GM21515 (cell line): Measurements from ENCODE around the gene PP2D1.
"Not testable (repeated sequence)": the region's sequence is repeated elsewhere in the genome, so short reads cannot be mapped to it uniquely, and the experiment has no call there.

ENCODE experiments used
- ATAC-seq: cut with Tn5 transposase; IDR thresholded peaks from one replicate; pipeline ENCODE4 v1.9.1; 2021; ENCODE audit not compliant: unreplicated experiment

Gene PP2D1

DNA sequence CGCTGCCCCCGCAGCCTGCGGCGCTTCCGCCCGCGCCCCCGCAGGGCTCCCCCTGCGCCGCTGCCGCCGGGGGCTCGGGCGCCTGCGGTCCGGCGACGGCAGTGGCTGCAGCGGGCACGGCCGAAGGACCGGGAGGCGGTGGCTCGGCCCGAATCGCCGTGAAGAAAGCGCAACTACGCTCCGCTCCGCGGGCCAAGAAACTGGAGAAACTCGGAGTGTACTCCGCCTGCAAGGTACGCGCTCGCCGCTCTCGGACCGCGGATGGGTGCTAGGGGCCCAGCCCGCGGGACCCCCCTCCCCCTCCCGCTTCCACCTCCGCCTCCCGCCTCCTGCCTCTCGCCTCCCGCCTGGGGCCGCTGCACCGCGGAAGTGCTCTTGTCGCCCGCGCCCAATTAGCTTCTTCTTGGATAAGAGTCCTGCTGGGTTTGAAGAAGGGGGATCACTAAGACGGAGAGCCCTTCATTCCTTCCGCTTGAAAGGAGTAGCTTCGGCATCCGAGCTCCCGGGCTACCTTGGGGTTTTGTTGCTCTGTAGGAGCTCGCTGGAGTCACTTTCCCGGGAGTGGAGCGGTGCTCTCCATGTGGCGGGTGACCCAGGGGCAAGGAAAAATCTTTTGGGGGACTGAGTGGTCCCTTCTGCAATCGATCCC, 28.6 kb upstream of the PP2D1 start:
- peak; percentile 43 for ATAC-seq

DNA sequence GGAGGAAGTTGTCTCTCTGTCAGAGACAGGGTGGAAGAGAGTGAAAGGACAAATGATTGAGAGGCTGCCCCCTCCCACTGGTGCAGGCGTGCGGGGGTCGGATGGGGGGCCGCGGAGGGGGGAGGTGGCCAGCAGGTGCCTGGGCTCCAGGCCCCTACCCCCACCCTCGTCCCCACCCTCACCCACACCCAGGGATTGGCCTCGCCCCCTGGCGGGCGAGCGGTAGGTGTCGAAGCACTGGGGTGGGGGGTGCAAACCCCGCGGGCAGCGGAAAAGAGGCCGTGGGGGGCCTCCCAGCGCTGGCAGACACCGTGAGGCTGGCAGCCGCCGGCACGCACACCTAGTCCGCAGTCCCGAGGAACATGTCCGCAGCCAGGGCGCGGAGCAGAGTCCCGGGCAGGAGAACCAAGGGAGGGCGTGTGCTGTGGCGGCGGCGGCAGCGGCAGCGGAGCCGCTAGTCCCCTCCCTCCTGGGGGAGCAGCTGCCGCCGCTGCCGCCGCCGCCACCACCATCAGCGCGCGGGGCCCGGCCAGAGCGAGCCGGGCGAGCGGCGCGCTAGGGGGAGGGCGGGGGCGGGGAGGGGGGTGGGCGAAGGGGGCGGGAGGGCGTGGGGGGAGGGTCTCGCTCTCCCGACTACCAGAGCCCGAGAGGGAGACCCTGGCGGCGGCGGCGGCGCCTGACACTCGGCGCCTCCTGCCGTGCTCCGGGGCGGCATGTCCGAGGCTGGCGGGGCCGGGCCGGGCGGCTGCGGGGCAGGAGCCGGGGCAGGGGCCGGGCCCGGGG, 27.9 kb upstream of the PP2D1 start, which contains the start of gene KAT2B:
KAT2B (plus strand) TSS at position 682 of the 783 bp plus-strand sequence; CDS start at position 714, 32 bp downstream.
- ATAC-seq: peak; percentile 53

DNA sequence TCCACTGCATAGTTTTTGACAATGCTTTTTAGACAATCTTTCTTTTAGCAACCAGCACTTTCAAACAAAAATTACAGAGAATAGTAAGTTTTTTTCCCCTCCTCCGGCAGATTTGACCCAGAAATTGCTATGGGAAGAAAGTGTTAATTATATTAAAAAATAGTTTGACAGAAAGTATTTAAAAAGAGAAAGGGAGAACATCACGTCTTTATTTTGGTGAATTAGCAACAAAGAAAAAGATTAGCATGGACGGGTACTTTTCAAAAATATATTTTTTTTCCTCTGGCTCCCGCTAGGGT, 27.4 kb upstream of the PP2D1 start:
- ATAC-seq: no peak

DNA sequence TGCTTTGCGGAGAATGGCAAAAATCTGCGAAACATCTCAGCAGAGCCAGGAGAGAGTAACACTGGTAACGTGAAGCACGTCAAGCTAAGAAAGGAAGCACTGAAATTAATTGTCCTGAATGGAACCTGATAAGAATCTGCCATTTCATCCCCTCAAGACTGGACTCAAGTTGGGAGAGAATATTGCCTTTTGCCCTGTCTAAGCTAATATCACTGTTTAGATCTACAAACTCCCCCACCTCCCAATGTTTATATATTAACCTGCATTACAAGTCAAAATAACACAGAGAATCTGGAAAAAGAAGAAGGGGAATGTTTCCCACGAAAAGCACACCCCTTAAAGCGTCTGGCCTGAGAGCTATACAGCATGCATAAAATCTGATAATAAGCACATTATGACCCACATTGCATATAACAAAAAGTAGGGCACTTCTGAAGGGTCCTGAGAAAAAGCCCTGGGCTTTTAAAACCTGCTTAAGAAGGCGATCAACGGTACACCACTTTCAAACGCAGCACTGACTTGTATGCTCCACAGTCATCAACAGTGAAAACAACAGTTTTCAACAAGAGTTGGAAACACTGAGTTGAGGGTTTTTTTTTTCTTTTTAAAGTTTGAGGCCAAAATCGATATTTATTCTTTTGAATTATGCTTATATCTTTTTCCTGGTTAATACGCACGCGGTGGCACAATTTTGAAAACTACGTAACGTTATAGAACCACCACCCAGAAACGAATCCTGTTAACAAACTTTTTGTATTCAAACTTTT, 26.8 kb upstream of the PP2D1 start:
- no peak for ATAC-seq

DNA sequence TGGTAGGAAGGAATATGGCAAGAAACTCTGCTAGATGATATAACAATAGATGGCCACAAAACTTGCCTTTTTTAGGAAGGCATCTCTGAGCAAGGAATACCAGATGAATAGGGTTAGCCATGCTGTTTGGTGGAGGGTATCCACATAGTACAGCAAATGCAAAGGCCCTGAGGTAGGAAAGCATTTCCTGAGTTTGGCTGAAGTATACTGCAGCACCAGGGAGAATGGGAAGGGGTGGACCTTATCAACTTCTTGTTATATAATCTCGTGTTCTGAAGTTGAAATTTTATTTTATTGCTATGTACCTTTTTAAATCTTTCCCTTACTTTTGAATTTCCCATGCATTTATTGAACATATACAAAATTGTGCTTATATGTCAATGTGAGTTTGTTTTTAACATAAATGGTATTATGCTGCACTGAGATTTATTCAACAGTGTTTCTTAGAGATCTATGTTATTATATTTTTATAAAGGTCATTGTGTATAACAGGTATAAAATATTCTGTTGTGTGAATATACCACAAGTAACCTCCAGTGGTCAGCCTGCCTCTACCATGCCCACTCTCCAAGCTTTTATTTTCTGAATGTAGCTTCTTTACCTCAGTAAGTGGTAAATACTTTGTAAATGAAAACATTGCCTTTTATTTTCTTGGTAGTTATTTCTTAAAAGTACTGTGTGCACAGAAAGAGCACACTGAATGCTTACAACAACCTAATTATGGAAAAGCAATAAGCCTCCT, 25.4 kb upstream of the PP2D1 start:
- ATAC-seq: no peak

DNA sequence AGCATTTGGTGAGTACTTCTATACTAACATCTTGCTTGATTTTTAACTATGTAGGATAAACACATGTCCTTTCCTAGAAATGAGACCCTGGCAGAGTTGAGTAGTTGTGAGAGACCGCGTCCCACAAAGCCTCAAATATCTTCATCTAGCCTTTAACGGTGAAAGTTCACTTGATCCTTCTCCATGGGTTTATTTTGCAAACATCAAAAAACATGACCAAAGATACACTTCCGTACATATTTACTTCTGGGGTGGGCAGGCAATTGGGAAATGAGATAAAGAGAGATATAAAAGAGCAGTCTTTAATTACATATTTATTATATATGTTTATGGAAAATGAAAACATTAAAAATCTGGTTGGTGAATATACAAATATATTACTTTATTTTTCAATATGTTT, 23.0 kb upstream of the PP2D1 start:
- ATAC-seq: no peak

DNA sequence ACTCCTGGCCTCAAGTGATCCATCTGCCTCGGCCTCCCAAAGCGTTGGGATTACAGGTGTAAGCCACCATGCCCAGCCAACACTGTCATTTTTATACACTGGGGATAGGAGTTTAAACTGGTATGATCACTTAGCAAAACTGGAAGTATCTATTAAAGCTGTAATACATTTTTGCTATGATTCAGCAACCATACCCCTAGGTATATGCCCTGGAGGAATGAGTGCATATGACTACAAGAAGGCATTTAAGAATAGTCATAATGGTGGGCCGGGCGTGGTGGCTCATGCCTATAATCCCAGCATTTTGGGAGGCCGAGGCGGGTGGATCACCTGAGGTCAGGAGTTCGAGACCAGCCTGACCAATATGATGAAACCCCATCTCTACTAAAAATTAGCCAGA, 19.9 kb upstream of the PP2D1 start:
- not testable (repeated sequence) for ATAC-seq

DNA sequence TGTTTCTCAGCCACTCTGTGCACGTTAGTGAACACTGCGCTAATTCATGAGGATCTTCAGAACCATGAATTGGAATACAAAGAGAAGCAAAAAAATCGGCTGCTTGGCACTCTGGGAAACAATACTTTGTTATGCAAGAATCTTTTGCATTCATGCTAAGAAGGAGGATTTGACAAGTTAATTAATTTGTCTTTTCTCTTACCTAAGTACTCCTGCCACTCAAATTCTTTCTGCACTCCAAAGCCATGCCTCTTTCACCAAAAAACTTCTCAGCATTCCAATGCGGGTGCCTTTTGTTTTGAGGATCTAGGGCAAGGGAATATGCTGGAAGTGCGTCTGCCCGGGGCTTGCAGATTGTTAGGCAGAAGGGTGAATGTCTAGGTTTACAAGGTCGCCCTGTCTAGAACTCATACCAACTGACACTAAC, 16.9 kb upstream of the PP2D1 start:
- no peak for ATAC-seq

DNA sequence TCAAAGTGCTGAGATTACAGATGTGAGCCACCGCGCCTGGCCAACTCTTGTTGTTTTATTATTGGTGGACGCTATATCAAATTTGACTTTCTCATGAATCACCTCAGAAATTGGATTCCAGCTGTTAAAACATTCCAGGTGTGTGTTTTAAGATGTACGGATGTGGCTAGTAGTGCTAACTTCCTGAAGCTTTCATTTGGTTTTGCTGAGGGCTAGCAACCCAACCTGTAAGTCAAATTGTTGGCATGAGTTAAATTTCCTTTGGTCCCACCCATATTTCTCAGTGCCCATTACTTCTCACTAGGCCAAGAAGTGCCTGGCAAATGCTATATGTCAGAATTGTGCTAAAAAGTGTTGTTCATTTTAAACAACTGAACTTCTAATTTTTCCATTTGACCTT, 15.1 kb upstream of the PP2D1 start:
- no peak for ATAC-seq

DNA sequence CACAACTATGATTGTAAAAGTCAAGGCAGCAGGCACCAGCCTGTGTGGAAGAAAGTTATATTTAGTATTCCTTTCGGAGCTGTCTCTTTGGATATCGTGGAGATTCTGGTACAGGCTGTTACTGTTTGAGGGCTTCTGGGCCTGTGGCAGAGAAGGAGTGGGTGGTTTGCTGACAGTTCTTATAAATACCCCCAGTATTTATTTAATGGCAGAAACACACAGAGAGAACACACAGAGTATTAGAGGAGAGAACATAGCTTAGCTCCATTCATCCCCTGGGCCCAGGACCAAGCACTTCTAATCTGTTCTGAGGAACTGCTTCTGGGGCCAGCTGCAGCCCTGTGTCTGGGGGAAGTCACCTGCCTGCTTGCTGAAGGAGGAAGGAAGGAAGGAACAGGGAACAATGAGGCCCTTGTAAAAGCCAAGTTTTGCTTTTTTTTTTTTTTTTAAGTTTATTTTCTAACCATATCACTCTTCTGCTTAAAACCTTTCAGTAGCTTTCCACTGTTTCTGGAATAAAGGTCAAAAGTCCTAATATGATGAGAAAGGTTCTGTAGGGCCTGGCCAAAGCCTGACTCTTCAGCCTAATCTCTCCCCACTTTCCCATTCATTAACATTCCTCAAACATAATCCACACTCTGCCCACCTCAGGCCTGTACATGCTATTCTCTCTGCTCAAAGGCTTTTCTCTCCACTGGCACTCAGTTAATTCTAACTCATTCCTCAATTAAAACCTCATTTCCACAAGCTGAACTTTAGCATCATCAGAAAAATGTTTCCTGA, 11.8 kb upstream of the PP2D1 start:
- no peak for ATAC-seq

DNA sequence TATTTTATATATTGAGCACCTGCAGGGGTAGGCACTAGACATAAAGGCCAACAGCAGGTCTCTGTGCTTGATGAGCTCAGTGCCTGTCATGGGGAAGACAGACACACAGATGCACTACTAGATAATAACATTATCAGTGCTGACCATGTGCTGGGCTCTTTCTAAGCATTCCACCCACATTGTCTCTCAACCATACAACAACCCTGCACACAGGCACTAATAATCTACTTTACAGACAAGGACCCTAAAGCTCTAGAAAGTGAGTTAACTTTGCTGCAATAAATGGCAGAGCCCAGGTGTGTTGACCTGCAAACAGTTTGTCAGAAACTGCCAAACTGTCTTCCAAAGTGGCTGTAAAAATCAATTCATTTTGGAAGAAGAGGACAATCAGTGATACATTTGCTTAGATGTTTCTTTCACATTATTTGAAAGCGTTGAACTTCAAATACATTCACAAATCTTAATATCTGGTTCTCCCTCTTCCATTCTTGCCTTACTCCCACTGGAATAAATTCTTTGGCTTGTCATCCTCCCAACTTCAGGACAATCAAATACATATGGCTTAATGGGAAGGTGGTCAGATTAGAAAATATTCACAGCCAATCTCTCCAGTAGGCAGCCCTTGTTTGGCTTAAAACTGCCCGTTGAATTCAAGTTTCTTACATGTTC, 11.0 kb upstream of the PP2D1 start:
- no peak for ATAC-seq

DNA sequence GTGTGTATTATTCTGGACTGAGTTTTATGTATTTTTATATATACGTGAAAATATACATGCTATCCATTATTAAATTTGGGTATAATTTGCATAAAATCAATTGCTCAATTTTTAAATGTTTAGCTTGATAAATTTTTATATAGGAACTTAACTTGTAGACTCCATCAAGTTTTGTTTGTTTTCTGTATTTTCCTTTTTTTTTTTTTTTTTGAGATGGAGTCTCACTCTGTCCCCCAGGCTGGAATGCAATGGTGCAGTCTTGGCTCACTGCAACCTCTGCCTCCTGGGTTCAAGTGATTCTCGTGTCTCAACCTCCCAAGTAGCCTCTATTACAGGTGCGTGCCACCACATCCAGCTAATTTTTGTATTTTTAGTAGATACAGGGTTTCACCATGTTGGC, 4.0 kb upstream of the PP2D1 start:
- ATAC-seq: not testable (repeated sequence)

DNA sequence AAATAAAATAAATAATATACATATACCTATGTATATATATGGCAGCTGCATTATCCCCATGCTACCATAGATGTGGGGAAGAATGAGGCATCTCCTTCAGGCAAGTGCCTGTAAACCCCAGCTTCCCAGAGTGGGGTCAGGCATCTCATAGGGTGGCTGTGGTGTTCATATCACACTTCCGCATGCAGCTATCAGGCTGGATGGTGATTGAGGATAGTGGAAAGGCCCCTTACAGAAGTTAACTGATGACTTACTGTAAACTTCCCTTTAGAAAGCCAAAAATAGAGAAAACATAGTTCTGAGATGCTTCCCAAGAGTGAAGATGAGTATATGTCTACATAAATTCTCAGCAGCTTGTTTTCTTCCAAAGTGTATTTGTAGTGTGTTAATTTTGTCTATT, 3.5 kb upstream of the PP2D1 start:
- no peak for ATAC-seq

DNA sequence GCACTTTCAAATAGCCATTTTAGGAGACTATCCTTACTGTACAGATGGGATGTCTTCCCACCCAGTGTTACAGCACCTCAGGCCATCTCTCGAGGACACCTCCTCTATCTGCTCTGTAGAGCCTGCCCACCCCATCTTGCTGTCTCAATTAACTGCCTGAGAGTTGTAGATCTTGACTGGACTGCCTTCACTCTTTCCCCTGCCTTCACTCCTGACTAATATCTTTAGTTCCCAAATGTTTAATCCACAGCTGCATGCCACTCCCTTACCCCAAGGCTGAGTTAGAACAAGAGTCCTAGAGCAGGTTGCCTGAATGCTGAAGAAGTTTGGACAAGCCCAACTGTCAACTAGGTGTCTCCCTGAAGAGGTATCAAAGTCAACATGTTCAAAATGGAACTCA, 1.3 kb upstream of the PP2D1 start:
- ATAC-seq: no peak

DNA sequence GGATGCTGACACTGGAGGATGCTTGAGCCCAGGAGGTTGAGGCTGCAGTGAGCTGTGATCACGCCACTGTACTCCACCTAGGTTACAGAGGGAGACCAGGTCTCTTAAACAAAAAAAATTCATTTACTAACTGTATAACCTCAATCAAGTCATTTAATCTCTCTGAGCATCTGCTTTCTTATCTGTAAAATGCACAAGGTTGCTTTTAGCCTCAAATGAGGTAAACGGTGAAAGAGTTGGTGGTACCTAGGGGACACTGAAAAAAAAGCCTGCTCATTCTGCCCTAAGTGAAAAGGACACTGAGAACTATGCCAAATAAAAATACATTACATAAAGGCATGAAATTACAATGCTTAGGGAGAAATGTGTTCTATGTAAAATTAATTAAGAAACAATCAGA, 3.4 kb downstream of the PP2D1 start:
- no peak for ATAC-seq

DNA sequence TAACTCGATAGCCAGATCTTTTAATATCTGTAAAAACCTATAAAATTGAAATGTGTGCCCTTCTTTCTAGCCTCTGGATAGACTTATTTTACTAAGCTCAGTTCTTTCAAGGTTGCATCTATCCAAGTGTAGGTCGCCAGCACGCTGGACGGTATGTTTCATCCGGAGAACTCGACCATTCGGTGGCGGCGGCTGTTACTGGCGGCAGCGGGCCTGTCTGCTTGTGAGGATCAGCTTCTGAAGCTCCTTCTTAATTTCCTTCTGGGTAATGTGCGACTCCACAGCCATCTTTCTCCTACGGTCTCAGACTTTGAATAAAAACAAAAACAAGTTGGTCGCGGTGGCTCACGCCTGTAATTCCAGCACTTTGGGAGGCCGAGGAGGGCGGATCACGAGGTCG, 4.1 kb downstream of the PP2D1 start:
- ATAC-seq: no peak

DNA sequence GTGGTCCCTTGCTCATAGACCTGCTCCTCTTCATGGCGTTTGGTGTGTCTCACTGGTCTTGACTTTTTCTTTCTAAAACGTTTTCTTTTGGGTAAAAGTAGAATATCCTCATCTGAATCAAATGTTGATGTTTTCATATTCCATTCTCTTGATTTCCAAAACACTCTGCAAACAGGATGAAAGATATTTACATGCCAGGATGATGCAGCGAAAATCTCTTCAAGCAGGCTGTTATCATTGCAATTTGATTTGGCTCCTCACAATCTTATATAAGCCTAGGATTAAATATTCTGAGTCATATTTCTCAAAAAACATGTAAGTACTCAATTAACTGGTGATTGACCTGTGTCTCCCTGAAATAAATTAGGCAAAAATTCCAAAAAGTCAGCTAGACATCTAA, 10.1 kb downstream of the PP2D1 start:
- no peak for ATAC-seq

DNA sequence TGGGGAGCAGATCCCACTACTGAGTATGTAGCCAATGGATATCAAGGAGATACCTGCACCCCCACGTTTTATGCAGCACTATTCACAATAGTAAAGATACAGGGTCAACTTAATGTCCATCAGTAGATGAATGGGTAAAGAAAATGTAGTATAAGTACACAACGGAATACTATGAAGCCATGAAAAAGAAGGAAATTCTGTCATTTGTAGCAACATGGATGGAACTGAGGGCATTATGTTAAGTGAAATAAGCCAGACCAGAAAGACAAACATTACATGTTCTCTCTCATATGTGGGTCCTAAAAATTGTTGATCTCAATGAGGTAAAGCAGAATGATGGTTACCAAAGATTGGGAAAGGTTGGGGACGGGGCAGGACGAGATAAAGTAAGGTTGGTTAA, 14.6 kb downstream of the PP2D1 start:
- ATAC-seq: no peak

DNA sequence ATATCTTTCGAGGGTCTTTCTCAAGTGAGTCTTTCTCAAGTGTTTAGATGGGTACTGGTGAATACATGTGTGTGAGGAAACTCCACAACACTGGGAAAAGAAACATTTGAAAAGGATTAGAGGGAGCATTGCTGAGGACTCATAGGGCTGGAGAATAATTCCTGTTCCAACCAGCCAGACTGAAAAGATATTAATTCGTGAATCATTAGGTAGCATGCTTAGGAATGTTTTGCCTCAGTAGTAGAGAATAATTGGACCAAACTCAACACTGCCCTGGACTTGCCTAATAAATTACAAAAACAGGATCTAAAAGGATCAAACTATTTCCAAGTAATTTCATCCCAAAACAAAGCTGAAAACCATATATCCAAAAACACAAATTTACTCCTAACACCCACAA, 17.3 kb downstream of the PP2D1 start:
- ATAC-seq: no peak

DNA sequence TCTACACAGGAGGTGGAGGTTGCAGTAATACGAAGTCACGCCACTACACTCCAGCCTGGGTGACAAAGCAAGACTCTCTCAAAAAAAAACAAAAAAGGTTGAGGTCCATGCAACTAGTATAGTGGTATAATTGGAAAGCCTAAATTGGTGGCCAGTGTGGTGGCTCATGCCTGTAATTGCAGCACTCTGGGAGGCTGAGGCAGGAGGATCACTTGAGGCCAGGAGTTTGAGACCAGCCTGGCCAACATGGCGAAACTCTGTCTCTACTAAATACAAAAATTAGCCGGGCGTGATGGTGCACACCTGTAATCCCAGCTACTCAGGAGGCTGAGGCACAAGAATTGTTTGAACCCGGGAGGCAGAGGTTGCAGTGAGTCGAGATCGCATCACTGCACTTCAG, 23.2 kb downstream of the PP2D1 start:
- ATAC-seq: not testable (repeated sequence)
